Omental fat pad (tissue), 4 donors: ENCODE results near the gene PARVG. TPM values are rescaled to one million over a fixed set of nuclear protein-coding genes. Genes with fewer than 3 reads are reported as not detected.

Experiments used
- ATAC-seq: fragments of 150-250 bp; one replicate; pipeline ENCODE4 v1.9.1; 2016; ENCODE audit warnings: mild to moderate bottlenecking, moderate library complexity; ENCODE audit not compliant: low FRiP score
- DNase-seq: peaks from one replicate; pipeline ENCODE4 v3.0.0-alpha.2; 2019; ENCODE audit warnings: low spot score
- total RNA-seq, 4 donors: library from RNA; depleted of rRNA; stranded (reverse); fragments of >200 nt; gene quantifications; one replicate each; pipeline ENCODE4 v1.1.0, GENCODE V29; 2016
- TF ChIP-seq, protein P1 (sequence below), 3 donors: fragments of 450-650 bp; IDR thresholded peaks; one replicate each; pipeline ENCODE4 v1.5.1; 2016 to 2017; ENCODE audit warnings: antibody characterized with exemption in 3 of 3, mild to moderate bottlenecking in 3 of 3, moderate library complexity in 2 of 3

The PARVG gene, protein sequence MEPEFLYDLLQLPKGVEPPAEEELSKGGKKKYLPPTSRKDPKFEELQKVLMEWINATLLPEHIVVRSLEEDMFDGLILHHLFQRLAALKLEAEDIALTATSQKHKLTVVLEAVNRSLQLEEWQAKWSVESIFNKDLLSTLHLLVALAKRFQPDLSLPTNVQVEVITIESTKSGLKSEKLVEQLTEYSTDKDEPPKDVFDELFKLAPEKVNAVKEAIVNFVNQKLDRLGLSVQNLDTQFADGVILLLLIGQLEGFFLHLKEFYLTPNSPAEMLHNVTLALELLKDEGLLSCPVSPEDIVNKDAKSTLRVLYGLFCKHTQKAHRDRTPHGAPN
- 10 to 100 TPM; 19.4 to 56.7 (median 39.6) TPM for total RNA-seq

- no peak for ATAC-seq
- TF ChIP-seq, protein P1, sequence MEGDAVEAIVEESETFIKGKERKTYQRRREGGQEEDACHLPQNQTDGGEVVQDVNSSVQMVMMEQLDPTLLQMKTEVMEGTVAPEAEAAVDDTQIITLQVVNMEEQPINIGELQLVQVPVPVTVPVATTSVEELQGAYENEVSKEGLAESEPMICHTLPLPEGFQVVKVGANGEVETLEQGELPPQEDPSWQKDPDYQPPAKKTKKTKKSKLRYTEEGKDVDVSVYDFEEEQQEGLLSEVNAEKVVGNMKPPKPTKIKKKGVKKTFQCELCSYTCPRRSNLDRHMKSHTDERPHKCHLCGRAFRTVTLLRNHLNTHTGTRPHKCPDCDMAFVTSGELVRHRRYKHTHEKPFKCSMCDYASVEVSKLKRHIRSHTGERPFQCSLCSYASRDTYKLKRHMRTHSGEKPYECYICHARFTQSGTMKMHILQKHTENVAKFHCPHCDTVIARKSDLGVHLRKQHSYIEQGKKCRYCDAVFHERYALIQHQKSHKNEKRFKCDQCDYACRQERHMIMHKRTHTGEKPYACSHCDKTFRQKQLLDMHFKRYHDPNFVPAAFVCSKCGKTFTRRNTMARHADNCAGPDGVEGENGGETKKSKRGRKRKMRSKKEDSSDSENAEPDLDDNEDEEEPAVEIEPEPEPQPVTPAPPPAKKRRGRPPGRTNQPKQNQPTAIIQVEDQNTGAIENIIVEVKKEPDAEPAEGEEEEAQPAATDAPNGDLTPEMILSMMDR (IDR thresholded peaks at IDR 0.05): no peak
- DNase-seq: no peak
Observed at GRCh38 chr22:44180706-44181032, at the start of gene PARVG. Gene PARVG, plus strand, starts transcription at chr22:44180925. Its CDS starts 2,405 bp downstream, at chr22:44183330.

- DNase-seq: no peak
- TF ChIP-seq, protein P1 (IDR thresholded peaks at IDR 0.05): no peak
- no peak for ATAC-seq
Observed at GRCh38 chr22:44131412-44131811, 49.3 kb upstream of the PARVG start.

DNA sequence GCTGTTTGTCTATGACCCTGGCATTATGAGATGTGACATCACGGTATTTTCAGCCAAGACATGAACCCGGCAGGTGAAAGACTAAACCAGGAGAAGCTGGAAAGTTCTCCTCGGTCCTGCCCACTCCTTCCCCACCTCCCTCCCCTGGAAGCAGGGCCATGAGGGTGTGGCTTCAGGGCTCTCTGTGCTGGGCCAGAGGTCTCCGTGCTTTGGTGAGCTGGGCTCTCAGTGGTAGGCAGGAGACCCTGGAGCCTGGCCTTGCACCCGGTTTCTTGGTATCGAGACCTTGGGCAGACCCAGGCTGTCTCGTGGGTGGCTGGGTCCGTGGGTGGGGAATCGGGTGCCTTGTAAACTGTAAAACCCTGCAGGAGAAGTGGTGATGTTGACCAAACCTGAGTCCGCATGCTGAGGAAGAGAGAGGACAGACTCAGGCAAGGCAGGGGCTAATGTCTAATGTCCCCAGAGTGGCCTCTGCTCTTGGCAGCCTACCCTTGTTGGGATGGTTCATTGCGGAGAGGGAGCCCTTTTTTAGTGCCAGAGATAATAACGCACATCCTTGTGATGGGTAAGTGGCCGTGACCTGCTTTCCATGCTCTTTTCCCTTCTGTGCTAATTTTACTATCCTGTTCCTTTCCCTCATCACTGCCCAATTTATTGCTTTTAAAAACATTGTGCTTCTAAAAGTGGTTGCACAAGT, 48.6 kb upstream of the PARVG start:
- DNase-seq (no peak), ATAC-seq (no peak)
- TF ChIP-seq, protein P1 (IDR thresholded peaks at IDR 0.05): no peak

DNA sequence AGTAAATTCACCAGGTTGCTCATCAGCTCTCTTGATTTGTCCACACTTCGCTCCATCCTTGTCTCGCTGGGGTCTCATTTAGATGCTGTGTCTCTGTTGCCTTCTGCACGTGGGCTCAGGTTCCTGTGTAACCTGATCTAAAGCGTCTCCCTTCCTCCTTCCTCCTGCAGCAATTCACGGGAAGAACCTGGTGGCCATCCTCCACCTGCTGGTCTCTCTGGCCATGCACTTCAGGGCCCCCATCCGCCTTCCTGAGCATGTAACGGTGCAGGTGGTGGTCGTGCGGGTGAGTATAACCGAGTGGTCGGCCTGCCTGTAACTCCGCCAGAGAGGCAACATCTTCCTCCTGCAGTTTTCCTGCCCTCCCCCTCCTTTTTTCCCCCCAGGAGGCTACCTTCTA, 48.0 kb upstream of the PARVG start:
- ATAC-seq (no peak), DNase-seq (no peak)
- TF ChIP-seq, protein P1 (IDR thresholded peaks at IDR 0.05): no peak

DNA sequence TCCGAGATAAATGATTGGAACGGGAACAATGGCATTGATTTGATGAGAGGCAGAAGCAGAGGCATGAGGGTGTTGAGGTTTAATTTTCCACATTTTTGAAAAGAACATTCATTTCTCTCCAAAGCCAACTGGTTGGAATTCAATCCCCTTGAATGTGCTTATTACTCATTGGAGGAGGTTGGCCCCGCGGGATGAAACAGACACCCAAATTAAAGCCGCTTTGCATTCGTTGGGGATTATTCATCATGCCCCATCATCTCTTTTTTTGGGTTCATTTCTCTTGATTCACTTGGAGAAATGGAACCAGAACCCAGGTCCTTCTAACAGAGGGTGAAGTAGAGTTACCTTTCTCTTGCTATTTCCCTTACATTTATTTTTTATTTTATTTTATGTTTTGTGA, 47.6 kb upstream of the PARVG start:
- TF ChIP-seq, protein P1 (IDR thresholded peaks at IDR 0.05): no peak
- no peak for DNase-seq
- ATAC-seq: no peak

DNA sequence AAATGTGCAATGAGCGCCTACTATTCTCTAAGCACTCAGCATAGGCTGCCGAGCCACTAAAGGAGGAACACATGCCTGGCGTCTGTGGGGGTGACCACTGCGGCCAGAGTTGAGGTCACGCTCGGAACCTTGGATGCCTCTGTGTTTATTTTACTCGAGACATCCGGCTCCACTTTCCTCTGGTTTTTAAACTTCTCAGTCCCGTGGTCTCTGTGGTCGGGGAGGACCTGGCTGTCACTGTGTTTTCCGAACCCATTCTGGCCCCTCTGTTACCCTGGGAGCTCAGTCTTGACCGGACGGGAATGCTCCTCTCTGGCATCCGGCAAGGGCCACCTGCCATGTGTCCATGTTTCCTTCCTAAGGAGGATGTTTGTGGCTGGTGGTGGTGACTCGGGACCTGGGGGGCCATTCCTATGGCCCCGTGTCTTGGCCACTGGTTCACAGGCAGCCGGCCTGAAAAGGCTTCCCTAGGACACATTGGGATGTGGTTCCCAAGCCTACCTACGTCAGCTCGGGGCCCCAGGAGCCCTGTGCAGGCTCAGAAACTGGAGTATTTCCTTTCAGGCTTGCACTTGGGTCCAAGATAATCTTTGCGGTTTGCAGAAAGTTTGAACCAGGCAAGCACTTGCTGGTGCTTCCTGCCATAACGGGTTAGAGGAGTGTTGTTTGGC, 46.7 kb upstream of the PARVG start:
- ATAC-seq: no peak
- TF ChIP-seq, protein P1 (IDR thresholded peaks at IDR 0.05): no peak
- DNase-seq: no peak
